Measurements from ENCODE around the gene TLNRD1.

DNA sequence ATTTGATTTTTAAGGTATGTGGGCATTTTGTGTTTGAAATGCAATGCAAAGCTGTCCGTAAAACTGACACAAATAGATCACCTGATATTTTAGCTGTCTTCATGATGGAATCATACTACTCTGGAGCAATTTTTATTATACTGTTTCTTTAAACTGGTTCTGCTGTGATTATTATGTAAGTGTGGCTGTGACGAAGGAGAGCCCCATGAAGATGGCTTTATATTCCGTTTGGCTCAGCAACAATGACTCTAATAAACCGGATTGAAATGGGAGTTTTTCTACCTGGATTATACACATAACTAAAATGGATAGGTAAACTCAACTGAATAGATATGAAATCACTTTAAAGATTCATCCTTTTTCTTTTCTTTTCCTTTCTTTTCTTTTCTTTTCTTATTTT lies 9.4 kb downstream of the TLNRD1 start:
- TF ChIP-seq, protein P1, sequence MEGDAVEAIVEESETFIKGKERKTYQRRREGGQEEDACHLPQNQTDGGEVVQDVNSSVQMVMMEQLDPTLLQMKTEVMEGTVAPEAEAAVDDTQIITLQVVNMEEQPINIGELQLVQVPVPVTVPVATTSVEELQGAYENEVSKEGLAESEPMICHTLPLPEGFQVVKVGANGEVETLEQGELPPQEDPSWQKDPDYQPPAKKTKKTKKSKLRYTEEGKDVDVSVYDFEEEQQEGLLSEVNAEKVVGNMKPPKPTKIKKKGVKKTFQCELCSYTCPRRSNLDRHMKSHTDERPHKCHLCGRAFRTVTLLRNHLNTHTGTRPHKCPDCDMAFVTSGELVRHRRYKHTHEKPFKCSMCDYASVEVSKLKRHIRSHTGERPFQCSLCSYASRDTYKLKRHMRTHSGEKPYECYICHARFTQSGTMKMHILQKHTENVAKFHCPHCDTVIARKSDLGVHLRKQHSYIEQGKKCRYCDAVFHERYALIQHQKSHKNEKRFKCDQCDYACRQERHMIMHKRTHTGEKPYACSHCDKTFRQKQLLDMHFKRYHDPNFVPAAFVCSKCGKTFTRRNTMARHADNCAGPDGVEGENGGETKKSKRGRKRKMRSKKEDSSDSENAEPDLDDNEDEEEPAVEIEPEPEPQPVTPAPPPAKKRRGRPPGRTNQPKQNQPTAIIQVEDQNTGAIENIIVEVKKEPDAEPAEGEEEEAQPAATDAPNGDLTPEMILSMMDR (conservative IDR thresholded peaks at IDR 0.05) = no peak
- no peak for TF ChIP-seq EZH2 (IDR thresholded peaks at IDR 0.05; ENCODE audit: low read depth)

Measured in PC-9 (cell line).